ENCODE data around the gene UBA52. TPM values are rescaled to one million over a fixed set of nuclear protein-coding genes. Genes with fewer than 3 reads are reported as not detected.
A peak's percentile ranks its signal among the peaks of the same experiment; 100 is the strongest.
"Not testable (repeated sequence)": the region's sequence is repeated elsewhere in the genome, so short reads cannot be mapped to it uniquely, and the experiment has no call there.

UBA52 gene
- polyA plus RNA-seq, 5 donors, result 870 to 1,083 (median 885) TPM

- peak in 1 of 2 donors; percentile 63 for DNase-seq
Observed at GRCh38 chr19:18589380-18590272, 18.0 kb downstream of the UBA52 start.

- peak in 1 of 2 donors; percentile 60 for DNase-seq
Observed at GRCh38 chr19:18590273-18591272, 18.9 kb downstream of the UBA52 start.

DNA sequence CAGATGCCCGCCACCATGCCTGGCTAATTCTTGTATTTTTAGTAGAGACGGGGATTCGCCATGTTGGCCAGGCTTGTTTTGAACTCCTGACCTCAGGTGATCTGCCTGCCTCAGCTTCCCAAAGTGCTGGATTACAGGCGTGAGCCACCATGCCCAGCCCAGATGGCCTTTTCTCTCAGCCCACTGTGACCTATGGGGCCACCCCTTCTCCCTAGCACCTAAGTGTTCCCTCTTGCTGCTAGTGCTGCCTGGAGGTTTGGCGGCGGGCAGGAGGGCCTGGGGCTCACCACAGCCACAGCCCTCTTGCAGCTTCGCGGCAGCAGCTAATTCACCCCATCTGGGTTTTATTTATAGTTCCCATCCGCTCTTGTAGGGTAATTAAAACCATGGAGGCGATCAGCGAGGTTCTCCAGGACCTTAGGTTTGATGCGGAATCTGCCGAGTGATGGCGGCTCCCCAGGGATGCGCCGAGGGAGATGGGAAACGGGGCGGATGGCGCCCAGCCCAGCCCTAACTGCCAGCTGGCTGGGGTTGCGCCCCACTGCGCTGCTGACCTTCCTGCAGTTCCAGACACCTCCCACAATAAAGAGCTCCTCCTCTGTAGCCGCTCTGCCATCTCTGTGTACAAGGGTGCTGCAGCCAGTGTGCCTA is 20.2 kb downstream of the UBA52 start:
- no peak for DNase-seq

GRCh38 chr19:18592732-18593131 is 21.1 kb downstream of the UBA52 start:
- not testable (repeated sequence) for DNase-seq

DNA sequence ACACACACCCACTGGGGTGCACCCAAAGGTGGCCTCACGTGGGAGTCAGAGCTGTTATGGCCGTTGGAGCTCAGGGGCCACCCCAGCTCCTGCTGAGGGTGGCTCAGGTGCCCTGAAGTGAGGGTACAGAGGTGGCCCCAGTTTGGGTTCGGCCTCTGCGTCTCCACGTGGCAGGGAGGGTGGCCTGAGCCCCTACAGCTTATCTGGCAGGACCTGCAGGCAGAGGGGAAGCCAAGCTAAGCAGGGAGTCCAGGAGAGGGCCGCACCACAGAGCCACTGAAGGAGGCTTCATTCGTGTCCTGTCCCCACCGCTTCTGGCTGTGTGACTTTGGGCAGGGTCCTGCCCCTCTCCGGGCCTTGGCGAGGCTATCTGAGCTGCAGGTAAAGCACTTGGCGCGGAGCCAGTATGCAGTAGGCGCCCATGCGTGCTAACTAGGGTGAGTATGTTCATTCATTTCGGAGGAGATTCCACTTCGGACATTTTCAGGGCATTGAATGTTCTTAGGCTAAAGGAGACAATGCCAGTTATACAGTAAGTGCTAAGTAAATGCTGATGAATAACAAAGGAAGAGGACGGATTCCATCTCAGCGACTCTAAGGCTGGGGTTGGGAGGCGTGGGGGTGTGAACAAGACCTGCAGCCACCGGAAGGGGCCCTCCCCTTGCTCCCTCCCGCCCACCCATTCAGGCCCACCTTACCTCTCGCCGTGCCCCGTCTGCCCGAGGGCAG is 21.9 kb downstream of the UBA52 start:
- no peak for DNase-seq

DNA sequence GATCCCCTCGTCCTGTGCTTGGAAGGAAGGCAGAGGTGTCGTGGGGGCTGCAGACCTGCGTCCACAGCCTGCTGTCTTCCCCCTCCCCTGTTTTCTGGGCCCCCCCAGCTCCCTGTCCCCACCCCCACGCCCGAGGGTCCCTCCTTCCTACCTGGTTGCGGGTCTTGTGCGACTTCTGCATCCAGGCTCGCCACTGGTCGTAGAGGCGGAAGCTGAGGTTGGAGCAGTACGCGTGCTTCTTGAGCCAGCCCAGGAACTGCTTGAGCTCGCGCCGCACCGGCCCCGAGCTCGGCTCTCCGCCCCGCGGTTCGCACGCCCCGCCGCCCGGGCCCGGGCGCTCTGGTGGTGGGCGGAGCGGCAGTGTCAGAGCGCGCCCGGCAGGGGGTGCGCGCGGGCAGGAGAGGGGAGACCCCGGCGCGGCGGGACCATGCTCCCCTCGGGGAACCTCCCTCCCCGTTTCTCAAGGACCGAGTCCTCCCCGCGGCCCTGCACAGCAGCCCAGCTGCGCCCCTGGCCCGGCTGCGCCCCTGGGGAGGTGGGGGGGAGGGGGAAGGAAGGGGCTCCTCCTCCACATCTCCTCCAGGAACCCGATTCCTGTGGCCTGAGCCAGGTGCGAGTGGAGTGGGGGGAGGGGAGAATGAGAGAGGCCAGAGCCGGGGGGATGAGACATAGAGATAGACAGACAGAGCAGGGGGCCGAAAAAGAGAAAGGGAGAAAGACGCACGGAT is 22.6 kb downstream of the UBA52 start:
- peak; percentile 75 to 78 for DNase-seq

DNA sequence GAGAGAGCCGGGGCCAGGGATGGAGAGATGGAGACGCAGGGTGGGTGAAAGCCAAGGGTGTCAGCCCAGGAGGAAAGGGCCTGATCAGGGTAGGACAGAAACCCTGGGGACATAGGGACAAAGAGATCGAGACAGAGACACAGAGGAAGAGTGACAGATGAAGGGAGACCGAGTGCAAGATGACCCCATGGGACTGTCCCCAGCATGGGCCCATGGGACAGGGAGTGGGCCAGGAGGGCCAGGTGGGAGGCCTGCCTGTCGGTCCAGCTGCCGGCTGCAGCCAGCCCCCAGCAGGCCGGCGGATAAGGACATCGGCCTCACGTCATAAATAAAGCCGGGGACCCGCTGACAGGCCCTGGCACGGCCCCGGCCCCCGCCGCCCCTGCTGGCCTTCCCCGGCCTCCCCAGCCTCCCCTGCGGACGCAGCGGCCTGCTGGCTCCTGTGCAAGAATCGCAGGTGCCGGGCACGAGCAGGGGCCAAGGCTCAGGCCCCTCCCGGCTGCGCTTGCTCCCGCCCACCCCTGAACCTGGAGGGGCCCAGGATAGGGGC is 23.2 kb downstream of the UBA52 start:
- DNase-seq, result no peak

- DNase-seq, result no peak
Observed at GRCh38 chr19:18595475-18595874, 23.8 kb downstream of the UBA52 start.

- no peak for DNase-seq
Observed at GRCh38 chr19:18596752-18597157, 25.1 kb downstream of the UBA52 start.

DNA sequence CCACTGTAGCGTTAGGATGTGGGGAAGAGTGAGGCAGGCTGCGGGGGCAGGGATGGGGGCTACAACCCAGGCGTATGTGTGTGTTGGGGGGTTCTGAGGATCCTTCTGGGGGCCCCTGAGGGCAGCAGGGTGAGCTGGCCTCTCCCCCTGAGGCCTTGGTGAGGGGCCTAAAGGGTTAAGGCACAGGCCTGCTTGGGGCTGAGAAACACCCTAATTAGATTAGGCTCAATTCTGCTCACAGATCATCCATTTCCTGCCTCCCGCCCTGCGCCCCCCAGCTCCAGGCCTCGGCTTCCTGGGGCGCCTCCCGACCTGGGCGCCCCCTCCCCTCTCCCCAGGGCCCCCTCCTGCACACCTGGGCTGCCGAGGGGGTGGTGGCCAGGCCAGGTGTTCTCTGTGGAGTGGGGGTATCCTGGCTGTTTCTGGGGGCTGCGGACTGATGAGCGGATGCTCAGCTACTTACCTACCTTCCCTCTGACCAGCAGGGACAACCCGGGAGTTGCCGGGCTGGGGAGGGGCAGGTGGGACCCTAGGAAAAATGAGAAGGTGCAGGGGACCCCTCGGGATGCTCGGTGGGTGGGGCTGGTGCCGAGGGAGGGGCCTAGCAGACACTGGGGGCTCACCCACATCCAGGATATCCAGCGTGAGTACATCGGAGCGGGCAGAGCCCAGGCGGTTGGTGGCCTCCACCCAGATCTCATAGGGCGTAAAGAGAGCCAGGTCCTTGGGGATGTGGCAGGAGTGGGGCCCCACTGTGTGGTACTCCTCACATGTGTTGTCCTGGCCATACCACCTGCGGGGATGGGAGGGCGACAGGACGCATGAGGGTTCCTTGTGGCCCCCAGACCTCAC is 26.4 kb downstream of the UBA52 start:
- DNase-seq, result no peak

- DNase-seq, result no peak
Observed at GRCh38 chr19:18599485-18599884, 27.8 kb downstream of the UBA52 start.

DNA sequence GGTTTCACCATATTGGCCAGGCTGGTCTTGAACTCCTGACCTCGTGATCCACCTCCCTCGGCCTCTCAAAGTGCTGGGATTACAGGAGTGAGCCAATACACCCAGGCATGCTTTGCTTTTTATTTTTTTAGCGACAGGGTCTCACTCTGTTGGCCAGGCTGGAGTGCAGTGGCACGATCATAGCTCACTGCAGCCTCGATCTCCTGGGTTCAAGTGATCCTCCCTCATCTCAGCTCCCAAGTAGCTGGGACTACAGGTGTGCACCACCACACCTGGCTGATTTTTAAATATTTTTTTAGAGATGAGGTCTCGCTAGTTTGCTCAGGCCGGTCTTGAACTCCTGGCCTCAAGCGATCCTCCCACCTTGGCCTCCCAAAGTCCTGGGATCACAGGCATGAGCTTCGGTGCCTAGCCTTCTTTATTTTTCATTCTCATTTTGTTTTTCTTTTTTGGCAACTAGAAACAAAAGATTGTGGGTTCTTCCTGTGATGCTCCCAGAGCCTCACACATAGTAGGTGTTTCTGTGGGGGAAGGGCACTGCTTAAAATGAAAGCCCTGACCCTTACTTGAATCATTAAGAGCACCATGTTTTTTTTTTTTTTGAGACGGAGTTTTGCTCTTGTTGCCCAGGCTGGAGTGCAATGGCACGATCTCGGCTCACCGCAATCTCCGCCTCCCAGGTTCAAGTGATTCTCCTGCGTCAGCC is 29.2 kb downstream of the UBA52 start:
- not testable (repeated sequence) for DNase-seq

- no peak for DNase-seq
Observed at GRCh38 chr19:18601875-18602274, 30.2 kb downstream of the UBA52 start.

GRCh38 chr19:18603255-18603957 is 31.7 kb downstream of the UBA52 start:
- DNase-seq, result no peak

DNA sequence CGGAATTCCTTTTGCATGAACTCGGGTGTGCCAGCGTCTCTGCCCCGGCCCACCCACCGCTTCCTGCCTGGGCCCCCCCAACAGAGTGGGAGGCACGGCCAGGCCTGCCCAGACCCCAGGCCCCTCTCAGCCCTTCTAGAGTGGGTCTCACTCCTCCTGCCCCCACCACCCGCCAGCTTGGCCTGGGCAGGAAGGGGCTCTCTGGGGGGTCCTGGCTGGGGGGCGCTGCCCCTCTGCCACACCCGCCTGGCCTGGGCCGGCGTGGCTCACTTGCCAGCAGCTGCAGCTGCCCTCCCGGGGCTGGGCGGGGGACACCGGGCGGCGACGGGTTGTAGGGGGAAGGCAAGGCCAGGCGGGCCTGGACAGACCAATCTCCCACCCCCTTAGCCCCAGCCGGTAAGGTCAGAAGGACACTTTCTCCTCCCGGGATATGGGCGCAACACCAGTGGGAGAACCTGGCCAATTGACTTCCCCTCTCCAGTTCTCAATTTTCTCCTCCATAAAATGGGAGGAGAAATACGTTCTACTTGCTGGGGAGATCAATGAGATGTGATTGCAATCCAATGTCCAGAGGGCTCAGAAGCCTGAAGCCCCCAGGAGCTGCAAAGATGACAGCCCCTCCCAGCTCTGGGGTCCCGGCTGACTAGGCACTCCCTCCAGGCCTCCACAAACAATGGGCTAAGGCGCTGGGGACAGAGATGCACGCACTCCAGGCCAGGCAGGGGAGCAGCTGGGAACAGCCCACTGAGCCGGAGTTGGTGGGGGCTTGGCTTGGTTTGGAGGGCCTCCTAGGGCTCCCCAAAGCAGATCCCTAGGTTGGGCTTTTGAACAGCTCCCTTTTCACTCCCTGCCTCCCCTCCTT is 32.5 kb downstream of the UBA52 start:
- DNase-seq, result no peak

GRCh38 chr19:18604820-18605159 is 33.1 kb downstream of the UBA52 start:
- no peak for DNase-seq

GRCh38 chr19:18605196-18605545 is 33.5 kb downstream of the UBA52 start:
- no peak for DNase-seq

All from right lung (tissue), 5 donors.